GM08714 (cell line): ENCODE measurements around the gene EXOC4.

ENCODE experiments used
- H3K4me3 ChIP-seq: fragments of 200-500 bp; sonication (Bioruptor generic); 2 replicates; pipeline ENCODE4 v1.5.1; 2014; ENCODE audit warnings: mild to moderate bottlenecking, low read length, inconsistent platforms
- ZNF274 ChIP-seq: IDR thresholded peaks from 2 replicates; pipeline ENCODE4 v1.6.1; 2012; ENCODE audit warnings: mild to moderate bottlenecking, low read depth, low read length

Gene EXOC4

DNA sequence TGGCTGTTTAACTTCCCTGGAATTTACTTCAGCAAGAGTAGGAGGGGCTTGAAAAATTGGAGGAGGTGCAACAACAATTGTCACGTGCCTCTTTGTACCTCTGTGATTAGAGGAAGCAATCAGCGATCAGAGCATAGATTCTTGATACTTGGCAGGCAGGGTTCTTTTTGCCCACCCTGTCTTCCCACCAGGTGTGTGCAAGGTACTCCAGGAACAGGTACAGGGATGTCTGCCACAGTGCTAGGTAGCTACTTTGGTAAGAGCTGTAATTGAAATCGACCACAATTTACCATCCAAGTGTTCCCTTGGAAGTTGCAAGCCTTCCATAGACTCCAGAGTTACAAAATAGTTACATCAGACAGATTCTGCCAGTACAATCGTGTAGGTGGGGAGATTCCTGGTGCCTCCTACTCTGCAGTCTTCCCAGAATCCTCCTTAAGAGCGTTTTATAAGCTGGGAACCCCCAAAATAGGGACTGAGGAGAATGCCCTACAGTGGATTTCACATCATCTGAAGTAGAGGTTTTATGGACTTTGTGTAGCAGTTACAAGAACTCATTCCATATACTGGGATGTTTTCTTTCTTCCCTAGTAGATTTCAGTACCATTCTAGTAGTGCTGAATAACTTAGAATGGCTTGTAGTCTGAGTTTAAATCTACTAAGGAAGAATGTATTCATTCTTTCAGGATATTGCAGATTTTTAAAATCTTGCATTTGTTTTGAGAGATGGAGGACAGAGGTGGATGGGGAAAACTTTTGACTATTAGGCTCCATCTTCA lies 101.9 kb downstream of the EXOC4 start:
- no peak overlapping the region for H3K4me3 ChIP-seq
- no peak for TF ChIP-seq ZNF274

DNA sequence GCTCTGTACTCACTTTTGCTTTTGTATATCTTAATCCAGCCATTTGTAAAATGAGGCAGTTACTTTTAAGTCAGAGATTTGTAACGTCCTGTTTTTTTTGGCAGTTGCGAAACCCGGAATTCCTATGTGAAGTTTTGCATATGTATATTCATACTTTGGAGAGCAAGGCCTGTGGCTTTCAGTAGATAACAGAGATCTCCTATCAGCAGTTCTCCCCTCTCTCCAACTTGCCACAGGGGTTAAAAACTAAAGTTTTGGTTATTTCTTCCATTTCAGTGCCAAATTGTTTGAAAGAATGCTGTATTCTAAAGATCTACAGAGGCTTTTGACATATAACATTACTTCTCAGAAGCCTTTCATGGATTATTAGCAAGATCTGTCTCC lies 102.4 kb downstream of the EXOC4 start:
- no peak overlapping the region for H3K4me3 ChIP-seq

DNA sequence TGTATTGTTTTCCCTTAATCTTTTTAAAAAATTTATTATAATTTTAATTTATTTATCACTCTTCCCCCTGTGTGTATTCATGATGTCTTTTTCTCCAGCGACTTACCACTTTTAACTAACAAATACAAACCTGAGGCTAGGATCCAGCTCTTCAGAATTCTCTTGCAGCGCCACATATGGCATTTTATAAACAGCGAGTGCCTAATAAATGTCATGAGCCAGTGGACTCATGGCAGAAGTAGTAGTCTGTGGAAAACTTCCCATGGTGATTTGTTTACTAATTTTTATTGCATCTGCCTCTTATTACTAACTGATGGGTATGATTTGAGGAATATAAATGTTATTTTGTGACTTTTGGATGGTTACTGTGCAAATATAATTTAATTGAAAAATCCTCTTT lies 102.9 kb downstream of the EXOC4 start:
- H3K4me3 ChIP-seq, result no peak overlapping the region
- no peak for TF ChIP-seq ZNF274

More for the DNA sequence above, 102.4 kb downstream of the EXOC4 start:
- no peak for TF ChIP-seq ZNF274

DNA sequence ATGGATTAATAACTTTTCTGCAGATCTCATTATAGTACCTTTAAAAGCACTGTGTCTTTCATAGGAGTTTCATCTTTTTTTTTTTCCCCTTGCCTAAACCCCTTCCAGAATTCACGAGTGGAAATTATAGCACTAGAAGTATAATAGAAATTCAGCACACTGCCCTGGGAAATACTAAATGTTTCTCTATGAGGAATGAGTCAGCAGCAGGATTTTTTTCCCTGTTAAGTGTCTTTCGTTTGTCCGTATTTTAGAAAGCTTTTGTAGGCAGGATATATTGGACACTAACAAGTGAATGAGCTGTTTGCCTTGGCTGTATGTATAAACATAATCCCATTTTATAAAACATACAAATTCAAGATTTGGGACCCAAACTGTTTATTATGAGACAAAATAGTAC lies 105.8 kb downstream of the EXOC4 start:
- no peak overlapping the region for H3K4me3 ChIP-seq
- no peak for TF ChIP-seq ZNF274

DNA sequence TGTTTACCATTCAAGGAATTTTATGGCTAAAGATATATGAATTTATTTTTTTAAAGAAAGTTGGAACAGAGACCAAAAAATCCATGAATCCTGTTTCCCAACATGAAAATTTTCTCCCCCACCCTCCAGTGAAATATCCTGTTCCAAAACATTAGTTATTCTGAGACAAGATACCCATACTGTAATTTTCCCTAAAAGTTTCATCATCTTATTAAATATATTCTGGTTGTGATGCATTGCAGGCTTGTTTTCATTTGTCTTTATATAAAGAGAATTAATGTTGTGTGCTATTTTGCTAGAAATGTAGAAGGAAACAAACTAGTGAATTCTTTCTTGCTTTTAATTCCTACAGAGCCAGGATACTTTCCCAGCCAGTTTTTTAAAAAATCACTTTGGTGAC lies 106.6 kb downstream of the EXOC4 start:
- no peak overlapping the region for H3K4me3 ChIP-seq
- no peak for TF ChIP-seq ZNF274

DNA sequence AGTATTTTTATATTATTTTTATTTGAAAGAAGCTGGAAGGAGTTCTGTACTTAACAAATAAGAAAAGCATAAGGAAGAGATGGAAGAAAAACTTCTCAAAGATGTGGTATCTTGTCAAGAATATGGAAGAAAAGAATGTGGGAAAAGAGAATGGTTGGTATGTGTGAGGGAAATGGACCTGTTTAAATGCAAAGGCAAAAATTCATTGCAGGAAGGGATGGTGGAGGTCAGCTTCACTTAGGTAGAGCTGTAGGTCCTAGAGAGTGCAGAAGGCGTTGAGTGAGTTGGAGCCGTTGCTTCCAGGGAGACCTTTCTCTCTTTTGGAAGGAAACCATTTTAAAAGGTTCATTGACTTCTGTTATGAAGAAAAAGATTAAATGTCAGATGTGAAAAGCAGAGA lies 107.3 kb downstream of the EXOC4 start:
- H3K4me3 ChIP-seq, result no peak overlapping the region
- TF ChIP-seq ZNF274, result no peak

DNA sequence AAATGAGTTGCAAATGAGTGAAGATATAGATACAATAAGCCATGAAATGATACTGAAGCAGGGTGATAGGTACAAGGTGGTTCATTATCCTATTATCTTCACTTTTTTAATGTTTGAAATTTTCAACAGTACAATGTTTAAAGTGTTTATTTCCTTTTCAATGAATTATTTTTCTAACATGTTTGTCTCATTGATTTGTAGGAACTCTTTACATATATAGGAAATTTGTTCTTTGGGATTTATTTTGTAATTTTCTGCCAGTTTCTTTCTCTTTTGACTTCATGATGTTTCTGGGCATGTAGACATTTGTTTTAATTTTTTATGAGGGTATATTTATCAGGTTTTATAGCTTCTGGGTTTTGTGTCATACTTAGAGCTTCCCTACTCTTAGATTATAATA lies 108.9 kb downstream of the EXOC4 start:
- no peak for TF ChIP-seq ZNF274
- no peak overlapping the region for H3K4me3 ChIP-seq

DNA sequence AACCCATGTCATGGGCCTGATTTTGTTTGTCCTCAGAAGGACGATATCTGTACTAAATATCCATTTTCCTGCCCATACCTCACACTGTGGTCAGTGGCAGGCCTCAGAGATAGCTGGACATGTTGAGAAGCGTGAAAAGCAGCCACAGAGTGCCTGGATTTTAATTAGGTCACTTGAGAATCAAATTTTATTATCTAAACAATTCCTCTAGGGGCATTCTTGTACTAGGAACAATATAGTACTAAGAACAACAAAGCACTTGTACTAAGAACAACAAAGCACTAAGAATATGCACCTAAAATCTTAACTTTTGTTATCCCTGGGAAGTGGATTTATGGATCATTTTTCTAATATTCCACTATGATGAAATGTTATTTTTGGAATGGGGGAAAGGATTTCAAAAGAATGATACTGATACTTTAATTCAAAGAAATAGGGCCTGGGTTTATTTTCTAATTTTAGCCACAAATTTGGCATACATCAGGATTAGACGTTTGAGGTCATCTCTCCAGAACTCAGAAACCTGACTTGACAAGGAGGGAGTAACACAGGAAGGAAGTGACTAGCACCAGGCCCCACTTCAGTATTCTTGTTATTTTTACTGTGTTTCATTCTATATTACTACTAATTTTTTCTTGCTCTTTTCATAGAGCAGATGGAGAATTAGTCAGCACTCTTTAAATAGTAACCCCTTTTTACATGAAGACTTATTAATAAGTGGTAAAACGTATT lies 112.2 kb downstream of the EXOC4 start:
- H3K4me3 ChIP-seq, result no peak overlapping the region
- TF ChIP-seq ZNF274, result no peak

DNA sequence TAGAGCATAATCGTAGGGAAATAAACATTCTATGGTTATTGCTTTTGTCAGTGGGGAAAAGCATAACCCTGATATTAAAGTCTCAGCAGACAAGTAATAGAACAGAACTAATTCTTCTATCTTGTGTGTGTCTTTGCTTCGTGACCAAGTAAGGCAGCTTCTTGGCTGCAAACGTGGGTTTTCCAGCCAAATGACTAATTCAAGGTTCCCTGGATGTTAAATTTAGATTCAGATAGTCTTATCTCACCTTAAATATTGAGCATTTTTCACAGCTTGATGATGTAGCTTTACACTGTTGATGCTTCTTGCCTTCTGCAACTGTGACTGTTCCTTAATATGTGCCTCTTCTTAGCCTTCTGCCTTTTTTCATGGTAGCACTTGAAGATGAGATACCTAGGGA lies 113.0 kb downstream of the EXOC4 start:
- TF ChIP-seq ZNF274, result no peak
- H3K4me3 ChIP-seq, result no peak overlapping the region

DNA sequence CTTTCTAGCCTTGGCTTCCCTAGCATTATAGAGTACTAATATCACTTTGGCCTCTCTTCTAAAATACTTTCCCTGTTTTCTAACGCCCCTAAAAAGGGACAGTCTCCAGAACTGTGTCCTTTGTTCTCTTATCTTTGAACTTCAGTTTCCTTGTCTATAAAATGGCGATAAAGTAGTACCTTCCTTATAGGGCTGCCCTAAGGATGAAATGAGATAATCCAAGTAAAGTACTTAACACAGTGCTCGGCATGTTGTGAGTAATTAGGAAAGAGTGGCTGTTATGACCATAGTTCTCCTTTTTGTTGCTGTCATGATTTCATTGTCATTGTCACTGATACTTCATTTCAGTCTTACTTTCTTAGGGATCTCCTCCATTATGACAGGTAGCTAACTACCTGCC lies 114.7 kb downstream of the EXOC4 start:
- TF ChIP-seq ZNF274, result no peak
- H3K4me3 ChIP-seq, result no peak overlapping the region

DNA sequence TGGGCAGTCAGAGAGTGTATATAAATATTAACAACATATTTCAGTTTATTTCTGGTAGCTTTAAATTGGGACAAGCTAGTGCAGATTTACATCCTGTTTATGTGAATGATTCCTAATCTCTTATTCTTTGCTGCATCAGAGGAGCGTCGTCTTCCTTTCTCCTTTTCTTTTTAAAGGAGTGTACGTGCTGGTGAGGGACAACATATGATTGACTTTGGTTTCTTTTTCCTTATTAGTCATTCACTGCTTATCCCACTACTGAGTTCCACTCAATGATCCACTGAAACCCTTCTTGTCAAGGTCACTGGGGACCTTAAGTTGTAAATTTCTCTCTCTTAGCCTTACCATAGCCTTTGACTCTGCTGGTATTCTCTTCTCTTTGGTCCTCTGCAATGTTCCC lies 116.3 kb downstream of the EXOC4 start:
- no peak for TF ChIP-seq ZNF274
- no peak overlapping the region for H3K4me3 ChIP-seq

DNA sequence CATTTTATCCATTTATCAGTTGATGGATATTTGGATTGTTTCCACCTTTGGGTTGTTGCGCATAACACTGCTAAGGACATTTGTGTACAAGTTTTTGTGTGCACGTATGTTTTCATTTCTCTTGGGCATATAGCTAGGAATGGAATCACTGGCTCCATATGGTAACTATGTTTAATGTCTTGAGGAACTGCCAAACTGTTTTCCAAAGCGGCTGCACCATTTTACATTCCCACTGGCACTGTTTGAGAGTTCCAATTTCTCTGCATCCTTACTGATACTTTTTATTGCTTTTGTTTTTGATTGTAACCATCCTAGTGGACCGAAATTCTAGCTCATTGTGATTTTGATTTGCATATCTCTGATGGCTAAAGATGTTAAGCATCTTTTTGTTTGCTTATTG lies 118.7 kb downstream of the EXOC4 start:
- no peak for TF ChIP-seq ZNF274
- H3K4me3 ChIP-seq, result no peak overlapping the region

DNA sequence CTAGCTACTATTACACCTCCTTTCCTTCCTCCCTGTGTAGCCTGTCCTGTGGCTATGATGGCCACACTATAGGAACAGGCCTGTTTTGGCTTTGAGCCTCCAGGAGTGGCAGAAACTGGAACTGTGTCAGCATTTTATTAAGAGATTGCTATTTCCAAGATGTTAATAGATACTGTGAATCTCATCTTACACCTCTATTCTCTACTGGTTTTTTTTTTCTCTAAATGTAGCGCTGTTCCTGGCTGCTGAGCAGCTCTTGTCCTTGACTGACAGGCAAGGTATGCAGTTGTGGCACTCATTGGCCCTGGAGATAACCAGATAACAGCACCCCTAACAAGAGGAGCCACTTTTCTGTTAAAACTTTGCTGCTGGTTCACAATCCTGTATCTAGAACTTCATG lies 119.5 kb downstream of the EXOC4 start:
- TF ChIP-seq ZNF274, result no peak
- H3K4me3 ChIP-seq, result no peak overlapping the region

DNA sequence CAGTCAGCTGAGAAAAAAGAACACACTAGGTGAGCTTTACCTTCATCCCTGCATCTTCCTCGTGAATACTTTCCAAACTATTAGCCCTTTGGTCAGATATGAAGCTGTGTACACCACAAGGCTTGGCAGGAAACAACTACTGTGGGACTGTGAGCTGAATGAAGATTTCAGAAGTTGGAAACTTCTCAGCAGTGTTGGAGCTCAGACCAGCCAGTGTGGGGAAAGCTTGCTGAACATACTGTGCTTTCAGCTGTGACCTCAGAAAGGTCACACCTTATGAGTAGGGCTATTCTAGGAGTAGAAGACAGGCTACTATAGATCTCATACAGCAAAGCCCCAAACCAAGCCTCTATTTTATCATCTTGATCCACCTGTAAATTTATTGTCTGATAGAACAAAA lies 123.6 kb downstream of the EXOC4 start:
- no peak for TF ChIP-seq ZNF274
- H3K4me3 ChIP-seq, result no peak overlapping the region

DNA sequence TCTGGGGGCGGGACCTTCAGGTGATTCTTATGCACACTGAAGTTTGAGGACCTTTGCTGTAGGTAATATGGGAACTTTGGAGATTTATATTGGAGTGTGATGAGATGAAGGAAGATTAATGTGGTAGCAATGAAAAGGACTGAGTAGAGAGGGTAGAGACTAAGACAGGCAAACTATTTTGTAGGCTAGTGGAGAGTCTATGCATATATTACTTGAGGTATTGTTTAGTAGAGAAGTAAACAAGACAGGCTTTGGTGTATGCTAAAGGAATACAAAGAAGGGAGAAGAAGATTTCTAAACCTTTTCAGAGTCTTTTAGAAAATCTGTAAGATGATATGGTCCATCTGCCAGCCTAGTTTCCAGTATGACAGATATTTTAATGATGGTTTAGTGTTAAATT lies 129.1 kb downstream of the EXOC4 start:
- H3K4me3 ChIP-seq, result no peak overlapping the region
- TF ChIP-seq ZNF274, result no peak
